Left lung (tissue), 10 donors: Measurements from ENCODE around the gene FERMT2. TPM values are rescaled to one million over a fixed set of nuclear protein-coding genes. Genes with fewer than 3 reads are reported as not detected.

Experiments used
- ATAC-seq: fragments of 200-7000 bp; cut with Tn5 transposase; one replicate; pipeline ENCODE4 v1.9.1; 2020; ENCODE audit warnings: moderate library complexity
- DNase-seq, 4 donors: peaks; one replicate each; pipeline ENCODE4 v3.0.0-alpha.2; 2013 to 2020
- H3K27ac ChIP-seq, 2 donors: fragments of 200-600 bp; sonication (generic) in 1 of 2; one replicate each; pipeline versions ENCODE4 v1.5.0 to v1.8.0; 2020 to 2021
- H3K27me3 ChIP-seq, 2 donors: fragments of 200-600 bp; sonication (generic) in 1 of 2; one replicate each; pipeline versions ENCODE4 v1.5.0 to v1.8.0; 2020 to 2021
- H3K36me3 ChIP-seq, 2 donors: fragments of 200-600 bp; sonication (generic) in 1 of 2; one replicate each; pipeline versions ENCODE4 v1.5.0 to v1.8.0; 2020 to 2021
- H3K4me1 ChIP-seq, 2 donors: fragments of 200-600 bp; one replicate each; pipeline ENCODE4 v1.8.0; 2021
- H3K4me3 ChIP-seq, 2 donors: fragments of 200-600 bp; sonication (generic) in 1 of 2; one replicate each; pipeline versions ENCODE4 v1.5.0 to v1.8.0; 2020 to 2021; ENCODE audit warnings: mild to moderate bottlenecking in 1 of 2
- H3K9me3 ChIP-seq, 2 donors: fragments of 200-600 bp; sonication (generic) in 1 of 2; one replicate each; pipeline versions ENCODE4 v1.5.0 to v1.8.0; 2020 to 2021
- CTCF ChIP-seq, 2 donors: fragments of 200-600 bp; sonication (generic) in 1 of 2; IDR thresholded peaks; one replicate each; pipeline versions ENCODE4 v1.5.0 to v1.8.0; 2021; ENCODE audit warnings: antibody characterized with exemption in 2 of 2
- intact Hi-C, 2 donors: fragments of 100-400 bp; cut with DNase I; formaldehyde crosslinking; loops; one replicate each; pipeline versions ENCODE4 v1.11.2 to v1.14.2; 2022
- polyA plus RNA-seq, 6 donors: library from polyadenylated mRNA; unstranded; fragments of 120-200 nt; gene quantifications; one replicate each; pipeline ENCODE4 v1.2.1, GENCODE V29; 2013; ENCODE audit not compliant: insufficient read length in 6 of 6
- total RNA-seq, 2 donors: library from RNA; stranded (reverse); fragmentation: NEBNext Ultra II Directional; extraction: Animal tissue kit (Norgen Biotek cat#: 25700); gene quantifications; one replicate each; pipeline ENCODE4 v1.2.1, GENCODE V29; 2021
- donor health status: DM: no; HTN: yes; CAD: no.
- donor health status: DM: no; HTN: no; CAD: no.

Gene FERMT2
- total and polyA plus RNA-seq, 8 donors = 93.4 to 148 (median 131) TPM

- H3K4me1 ChIP-seq = peaks cover 0 to 4% of the 10 kb centered on the region in 2 donors
- DNase-seq (no peak), ATAC-seq (peak; percentile 73)
- intact Hi-C loops = no loop called here
- H3K4me3 ChIP-seq = no peak overlapping the region
- no peaks in the 10 kb centered on the region for H3K9me3 ChIP-seq
- no peak for TF ChIP-seq CTCF (IDR thresholded peaks at IDR 0.05)
- no peaks in the 10 kb centered on the region for H3K27me3 ChIP-seq
- no peaks in the 10 kb centered on the region for H3K36me3 ChIP-seq
- H3K27ac ChIP-seq = no peak overlapping the region
These were observed 110.0 kb downstream of the FERMT2 start for GRCh38 chr14:52840877-52841276.

GRCh38 chr14:52837451-52837850 is 113.4 kb downstream of the FERMT2 start:
- Histone ChIP-seq H3K4me3 (no peak overlapping the region), H3K27me3 (no peaks in the 10 kb centered on the region), H3K27ac (no peak overlapping the region), H3K36me3 (no peaks in the 10 kb centered on the region), H3K4me1 (no peaks in the 10 kb centered on the region), H3K9me3 (no peaks in the 10 kb centered on the region)
- intact Hi-C loops = no loop called here
- DNase-seq (no peak), ATAC-seq (no peak)
- no peak for TF ChIP-seq CTCF (IDR thresholded peaks at IDR 0.05)

GRCh38 chr14:52836063-52836462 is 114.8 kb downstream of the FERMT2 start:
- ATAC-seq = no peak
- intact Hi-C loops = no loop called here
- no peak for TF ChIP-seq CTCF (IDR thresholded peaks at IDR 0.05)

GRCh38 chr14:52835122-52835903 is 115.5 kb downstream of the FERMT2 start:
- no peaks in the 10 kb centered on the region for H3K4me1 ChIP-seq
- intact Hi-C loops = no loop called here
- no peaks in the 10 kb centered on the region for H3K36me3 ChIP-seq
- peak in 1 of 4 donors; percentile 71 for DNase-seq
- TF ChIP-seq CTCF (IDR thresholded peaks at IDR 0.05) = no peak
- no peak overlapping the region for H3K4me3 ChIP-seq
- H3K9me3 ChIP-seq = no peaks in the 10 kb centered on the region
- ATAC-seq = peak; percentile 92
- no peaks in the 10 kb centered on the region for H3K27me3 ChIP-seq
- no peak overlapping the region for H3K27ac ChIP-seq

More at GRCh38 chr14:52836063-52836462, 114.8 kb downstream of the FERMT2 start:
- Histone ChIP-seq H3K36me3 (no peaks in the 10 kb centered on the region), H3K4me1 (no peaks in the 10 kb centered on the region), H3K27me3 (no peaks in the 10 kb centered on the region), H3K9me3 (no peaks in the 10 kb centered on the region), H3K27ac (no peak overlapping the region), H3K4me3 (no peak overlapping the region)
- no peak for DNase-seq

GRCh38 chr14:52834440-52834842 is 116.4 kb downstream of the FERMT2 start:
- Histone ChIP-seq H3K36me3 (no peaks in the 10 kb centered on the region), H3K27ac (no peak overlapping the region), H3K27me3 (no peaks in the 10 kb centered on the region), H3K9me3 (no peaks in the 10 kb centered on the region), H3K4me1 (no peaks in the 10 kb centered on the region), H3K4me3 (no peak overlapping the region)
- intact Hi-C loops = no loop called here
- no peak for ATAC-seq
- DNase-seq = no peak
- no peak for TF ChIP-seq CTCF (IDR thresholded peaks at IDR 0.05)
